ENCODE results near the gene MICAL2.

The MICAL2 gene

DNA sequence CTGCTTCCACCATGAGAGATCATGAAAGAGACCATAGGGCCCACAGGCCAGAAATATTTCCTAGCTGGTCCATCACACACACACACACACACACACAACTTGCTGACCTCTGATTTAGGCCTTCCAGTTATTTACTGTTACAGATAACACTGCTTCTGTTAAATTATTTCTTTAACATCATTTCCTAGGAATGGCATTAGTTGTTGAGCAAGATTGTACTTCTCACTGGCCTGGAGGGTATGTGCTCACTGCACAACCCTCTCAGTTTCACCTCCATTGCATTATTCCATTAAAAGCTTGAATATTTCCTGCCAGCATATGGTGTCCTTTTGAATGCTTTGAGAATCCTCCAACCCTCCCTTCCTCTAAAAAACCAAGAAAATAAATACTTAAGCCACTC is 104.4 kb downstream of the MICAL2 start:
- no peak for DNase-seq

- peak; percentile 45 for DNase-seq
Measured at GRCh38 chr11:12215181-12215593, 104.8 kb downstream of the MICAL2 start.

GRCh38 chr11:12216041-12216451 is 105.7 kb downstream of the MICAL2 start:
- DNase-seq = no peak

- no peak for DNase-seq
Measured at GRCh38 chr11:12216671-12217374, 106.4 kb downstream of the MICAL2 start.

- no peak for DNase-seq
Measured at GRCh38 chr11:12217879-12218278, 107.5 kb downstream of the MICAL2 start.

GRCh38 chr11:12218909-12219308 is 108.5 kb downstream of the MICAL2 start:
- DNase-seq = no peak

DNA sequence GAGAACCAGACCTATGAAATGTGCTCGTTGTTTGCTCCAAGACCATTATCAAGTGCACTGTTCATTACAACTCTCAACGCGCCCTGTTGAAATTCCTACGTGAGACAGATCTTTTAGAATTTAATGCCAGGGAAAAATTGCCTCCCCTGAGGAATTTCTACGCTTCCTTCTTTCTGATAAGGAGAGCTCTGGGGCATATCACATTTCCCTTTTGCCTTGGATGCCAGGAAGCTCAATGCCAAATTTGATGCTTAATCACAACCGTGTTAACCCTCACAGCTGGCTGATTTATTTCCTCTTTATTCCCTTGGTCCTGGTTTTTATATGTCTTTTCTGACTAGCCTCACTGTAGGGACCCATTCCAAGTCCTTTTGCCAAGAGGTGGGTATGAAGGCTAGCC is 109.4 kb downstream of the MICAL2 start:
- DNase-seq = no peak

GRCh38 chr11:12220305-12220704 is 109.9 kb downstream of the MICAL2 start:
- DNase-seq = no peak

- no peak for DNase-seq
Measured at GRCh38 chr11:12221051-12221535, 110.7 kb downstream of the MICAL2 start.

GRCh38 chr11:12222055-12222792 is 111.8 kb downstream of the MICAL2 start:
- no peak for DNase-seq

- DNase-seq = no peak
Measured at GRCh38 chr11:12223771-12224536, 113.6 kb downstream of the MICAL2 start.

DNA sequence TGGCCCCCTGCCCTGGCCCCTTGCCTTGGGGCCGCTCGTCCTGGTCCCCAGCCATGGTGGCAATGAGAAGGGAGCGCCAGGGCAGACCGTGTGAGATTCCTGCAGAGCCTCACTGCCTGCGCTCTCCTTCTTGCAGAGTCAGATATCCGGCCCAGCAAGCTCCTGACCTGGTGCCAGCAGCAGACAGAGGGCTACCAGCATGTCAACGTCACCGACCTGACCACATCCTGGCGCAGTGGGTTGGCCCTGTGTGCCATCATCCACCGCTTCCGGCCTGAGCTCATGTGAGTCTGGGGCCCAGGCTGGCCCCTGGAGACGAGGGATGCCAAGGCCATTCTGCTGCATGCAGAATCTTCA is 114.1 kb downstream of the MICAL2 start:
- DNase-seq = no peak

GRCh38 chr11:12225046-12225739 is 114.8 kb downstream of the MICAL2 start:
- no peak for DNase-seq

- DNase-seq = no peak
Measured at GRCh38 chr11:12226093-12226492, 115.7 kb downstream of the MICAL2 start.

DNA sequence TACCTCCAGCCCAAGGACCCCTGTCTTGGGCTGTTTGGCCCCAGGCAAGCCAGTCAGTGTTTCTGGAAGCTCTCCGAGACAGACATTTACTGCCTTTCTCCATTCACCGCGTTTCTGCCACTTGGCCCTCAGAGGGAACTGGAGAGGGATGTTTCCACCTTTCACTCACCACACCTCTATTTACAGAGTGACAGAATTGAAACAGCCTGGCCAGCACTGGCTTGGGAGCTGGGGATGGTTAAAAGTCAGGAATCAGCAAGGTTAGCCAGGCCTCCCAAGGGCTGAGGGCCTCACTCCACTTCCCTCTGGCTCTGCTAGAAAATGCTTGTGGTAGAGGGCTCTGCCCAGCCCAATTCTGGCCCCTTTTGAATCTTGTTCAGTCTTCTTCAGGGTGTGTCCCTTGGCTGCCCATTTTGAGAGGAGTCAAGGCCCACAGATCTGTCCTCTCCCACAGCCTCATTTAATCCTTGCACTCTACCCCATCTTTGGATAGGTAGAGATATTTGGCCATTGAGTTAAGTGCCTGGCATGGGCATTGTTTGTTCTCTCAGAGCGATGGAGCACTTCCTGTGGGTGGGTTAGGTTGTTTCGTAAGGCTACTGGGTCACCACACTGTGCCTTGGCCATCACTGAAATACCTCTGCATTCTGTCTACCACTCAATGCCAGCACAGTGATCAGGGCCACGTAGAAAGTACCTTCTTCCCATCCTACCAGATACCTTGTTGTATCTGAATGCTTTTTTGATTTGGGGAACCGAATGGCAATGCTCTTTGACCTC is 119.2 kb downstream of the MICAL2 start:
- DNase-seq = no peak

DNA sequence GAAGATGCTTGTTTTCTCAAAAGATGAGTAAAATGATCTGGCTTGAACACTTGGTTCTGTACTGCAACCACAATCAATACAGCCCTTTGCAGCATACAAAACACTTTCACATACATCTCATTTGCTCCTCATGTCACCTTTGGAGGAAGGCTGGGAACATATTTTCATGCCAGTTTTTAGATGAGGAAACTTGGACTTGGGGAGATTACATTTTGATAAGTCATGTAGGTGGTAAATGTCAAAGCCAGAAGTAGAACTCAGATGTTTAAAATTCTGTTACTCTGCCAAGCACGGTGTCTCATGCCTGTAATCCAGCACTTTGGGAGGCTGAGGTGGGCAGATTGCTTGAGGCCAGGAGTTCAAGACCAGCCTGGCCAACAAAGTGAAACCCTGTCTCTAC is 121.8 kb downstream of the MICAL2 start:
- DNase-seq = no peak

- no peak for DNase-seq
Measured at GRCh38 chr11:12232817-12233601, 122.6 kb downstream of the MICAL2 start.

DNA sequence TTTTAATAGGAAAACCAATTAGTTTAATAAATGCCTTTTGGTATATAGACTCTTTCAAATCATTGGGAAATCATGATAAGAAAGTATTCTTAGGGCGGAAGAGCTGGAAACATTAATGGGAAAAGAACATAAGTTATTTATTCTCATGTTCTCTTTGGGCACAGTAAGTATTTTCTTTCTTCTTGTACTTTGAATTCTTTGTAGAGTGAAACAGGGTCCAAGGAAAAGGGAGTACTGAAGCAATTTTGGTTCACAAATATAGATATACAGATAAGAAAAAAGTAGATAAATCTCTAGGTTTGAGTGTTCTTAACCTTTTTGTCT is 123.2 kb downstream of the MICAL2 start:
- DNase-seq = no peak

DNA sequence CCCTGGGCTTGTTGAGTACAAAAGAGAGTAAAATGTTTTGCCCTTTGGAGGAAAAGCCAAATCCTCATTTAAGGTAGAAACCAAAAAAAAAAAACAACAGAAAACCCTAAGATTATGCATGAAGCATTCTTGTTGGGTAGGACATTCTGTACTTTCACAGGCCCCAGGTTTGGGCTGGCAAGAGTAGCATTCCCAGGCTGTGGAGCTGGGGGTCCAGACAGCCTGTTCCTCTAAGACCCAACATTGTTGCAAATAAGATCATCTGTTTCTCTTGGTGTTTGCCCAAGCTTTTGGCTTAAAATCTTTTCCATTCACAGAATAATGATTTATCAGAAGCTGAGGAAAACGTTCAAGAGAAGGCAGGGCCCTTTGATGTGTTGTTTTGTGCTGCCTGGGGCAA is 123.8 kb downstream of the MICAL2 start:
- no peak for DNase-seq

DNA sequence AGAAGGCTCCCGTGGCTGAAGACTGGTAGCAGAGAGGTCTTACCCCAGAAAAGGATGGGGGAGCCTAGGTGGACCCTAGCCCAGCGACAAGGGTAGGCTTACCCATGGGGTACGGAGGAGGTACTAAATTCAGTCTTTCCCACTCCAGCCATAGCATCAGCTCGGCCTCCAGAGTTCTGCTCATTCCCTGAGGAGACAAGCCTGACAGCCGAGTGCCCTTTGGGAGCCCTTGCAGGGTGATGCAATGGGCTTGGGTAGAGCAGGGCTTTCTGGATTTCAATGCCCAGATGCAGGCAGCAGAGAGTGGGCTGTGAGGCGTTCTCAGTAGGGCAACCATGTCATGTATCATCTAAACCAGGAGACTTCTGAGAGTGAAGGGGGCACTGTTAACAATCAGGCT is 124.7 kb downstream of the MICAL2 start:
- DNase-seq = no peak

DNA sequence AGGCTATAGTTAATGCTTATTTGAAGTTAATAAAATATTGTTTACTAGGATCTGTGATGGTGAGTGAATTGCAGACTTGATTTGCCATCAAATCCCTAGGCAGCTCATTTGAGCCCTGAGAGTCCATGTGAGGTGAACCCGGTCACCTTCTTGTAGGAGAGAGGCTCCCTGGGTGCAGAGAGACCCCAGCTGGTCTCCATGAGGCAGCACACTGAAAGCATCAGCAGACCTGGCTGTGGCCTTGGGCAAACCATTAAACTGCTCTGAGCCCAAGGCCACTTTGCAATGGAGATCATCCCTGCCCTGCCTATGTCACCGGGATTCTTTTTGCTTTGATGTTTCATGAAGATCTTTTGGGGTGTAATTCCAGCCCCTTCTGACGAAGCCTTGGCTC is 125.2 kb downstream of the MICAL2 start:
- no peak for DNase-seq

Data from NCI-H1436 (cell line).